ENCODE results near the gene INTS6. TPM values are rescaled to one million over a fixed set of nuclear protein-coding genes. Genes with fewer than 3 reads are reported as not detected.

Gene INTS6
- total and polyA plus RNA-seq, 2 donors (not counting 1 experiment from before 2014, with no cell fraction given): 15.4 to 74.7 TPM

- H3K4me1 ChIP-seq (ENCODE audit: control insufficient read depth in 2 of 2, insufficient read depth in 2 of 2, low read length in 2 of 2): peaks cover 0 to under 1% of the 10 kb centered on the region in 2 donors
These were observed 116.1 kb downstream of the INTS6 start for GRCh38 chr13:51336746-51337145.

GRCh38 chr13:51333826-51334225 lies 119.0 kb downstream of the INTS6 start:
- Mint-ChIP-seq H3K4me3 (no peak overlapping the region), H3K4me1 (peaks cover 12% of the 10 kb centered on the region), H3K27me3 (no peaks in the 10 kb centered on the region), H3K9me3 (ENCODE audit: insufficient read depth) (no peaks in the 10 kb centered on the region), H3K27ac (no peak overlapping the region)
- TF ChIP-seq EZH2 (IDR thresholded peaks at IDR 0.05; ENCODE audit: borderline replicate concordance, insufficient read depth, low read depth, low read length, poor library complexity, severe bottlenecking) (no peak), CTCF (IDR thresholded peaks at IDR 0.05) (no peak)
- Histone ChIP-seq H3K9ac (ENCODE audit: low read length) (no peak overlapping the region), H3K27ac (ENCODE audit: low read length in 2 of 2) (no peak overlapping the region), H3K4me2 (replicated peaks; ENCODE audit: low read depth, low read length, poor library complexity, severe bottlenecking) (no peak overlapping the region), H3K27me3 (replicated peaks in 1 of 4; ENCODE audit: control extremely low read depth in 1 of 4, control insufficient read depth in 3 of 4, insufficient read depth in 4 of 4, low read length in 3 of 4) (no peaks in the 10 kb centered on the region), H2AFZ (ENCODE audit: insufficient read depth, low read depth, low read length, poor library complexity, severe bottlenecking) (no peak overlapping the region), H4K20me1 (ENCODE audit: control insufficient read depth, insufficient read depth, low read length, poor library complexity, severe bottlenecking) (no peaks in the 10 kb centered on the region), H3K79me2 (ENCODE audit: control insufficient read depth, insufficient read depth, low read length) (no peaks in the 10 kb centered on the region), H3K4me1 (ENCODE audit: control insufficient read depth in 2 of 2, insufficient read depth in 2 of 2, low read length in 2 of 2) (peaks cover 8 to 16% of the 10 kb centered on the region in 2 donors), H3K36me3 (replicated peaks in 1 of 2; ENCODE audit: control extremely low read depth in 1 of 2, control insufficient read depth in 1 of 2, extremely low read depth in 1 of 2, insufficient read depth in 2 of 2, low read length in 1 of 2) (no peaks in the 10 kb centered on the region), H3K9me3 (ENCODE audit: control extremely low read depth in 1 of 3, control insufficient read depth in 2 of 3, insufficient read depth in 1 of 3, low read length in 2 of 3) (no peaks in the 10 kb centered on the region), H3K4me3 (ENCODE audit: control extremely low read depth in 1 of 5, extremely low read depth in 1 of 5, insufficient read depth in 1 of 5, low read depth in 2 of 5, low read length in 4 of 5) (no peak overlapping the region)
- CTCF ChIA-PET: no interaction called here
- POLR2A ChIA-PET: no interaction called here
- ATAC-seq (ENCODE audit: low read depth) (no peak), DNase-seq (no peak)
- intact Hi-C loops (cut with micrococcal nuclease): no loop called here

More at GRCh38 chr13:51336746-51337145, 116.1 kb downstream of the INTS6 start:
- Mint-ChIP-seq H3K4me3 (no peak overlapping the region), H3K4me1 (no peaks in the 10 kb centered on the region), H3K27ac (no peak overlapping the region), H3K9me3 (ENCODE audit: insufficient read depth) (no peaks in the 10 kb centered on the region), H3K27me3 (no peaks in the 10 kb centered on the region)
- Histone ChIP-seq H3K9me3 (ENCODE audit: control extremely low read depth in 1 of 3, control insufficient read depth in 2 of 3, insufficient read depth in 1 of 3, low read length in 2 of 3) (no peaks in the 10 kb centered on the region), H3K4me3 (ENCODE audit: control extremely low read depth in 1 of 5, extremely low read depth in 1 of 5, insufficient read depth in 1 of 5, low read depth in 2 of 5, low read length in 4 of 5) (no peak overlapping the region), H3K79me2 (ENCODE audit: control insufficient read depth, insufficient read depth, low read length) (no peaks in the 10 kb centered on the region), H3K27me3 (replicated peaks in 1 of 4; ENCODE audit: control extremely low read depth in 1 of 4, control insufficient read depth in 3 of 4, insufficient read depth in 4 of 4, low read length in 3 of 4) (no peaks in the 10 kb centered on the region), H3K27ac (ENCODE audit: low read length in 2 of 2) (no peak overlapping the region), H3K36me3 (replicated peaks in 1 of 2; ENCODE audit: control extremely low read depth in 1 of 2, control insufficient read depth in 1 of 2, extremely low read depth in 1 of 2, insufficient read depth in 2 of 2, low read length in 1 of 2) (no peaks in the 10 kb centered on the region), H2AFZ (ENCODE audit: insufficient read depth, low read depth, low read length, poor library complexity, severe bottlenecking) (no peak overlapping the region), H4K20me1 (ENCODE audit: control insufficient read depth, insufficient read depth, low read length, poor library complexity, severe bottlenecking) (no peaks in the 10 kb centered on the region), H3K9ac (ENCODE audit: low read length) (no peak overlapping the region), H3K4me2 (replicated peaks; ENCODE audit: low read depth, low read length, poor library complexity, severe bottlenecking) (no peak overlapping the region)
- POLR2A ChIA-PET: no interaction called here
- DNase-seq: no peak
- intact Hi-C loops (cut with micrococcal nuclease): no loop called here
- TF ChIP-seq EZH2 (IDR thresholded peaks at IDR 0.05; ENCODE audit: borderline replicate concordance, insufficient read depth, low read depth, low read length, poor library complexity, severe bottlenecking): no peak
- ATAC-seq (ENCODE audit: low read depth): no peak
- WGBS (ENCODE audit: insufficient coverage): 92% methylated on average over 5 of the region's 5 CpGs
- CTCF ChIA-PET: no interaction called here

Data from B cell (primary cell).